Placental epithelial cell (primary cell): Measurements from ENCODE around the gene CYTH1. TPM values are rescaled to one million over a fixed set of nuclear protein-coding genes. Genes with fewer than 3 reads are reported as not detected.

ENCODE experiments used
- small RNA-seq: library from RNA; depleted of rRNA; stranded (forward); fragments of <200 nt; gene quantifications from one replicate; pipeline ENCODE3, GENCODE V24; 2012
- total RNA-seq: library from RNA; depleted of rRNA; stranded (reverse); fragments of >200 nt; gene quantifications from 2 replicates; pipeline ENCODE4 v1.2.3, GENCODE V29; 2012

CYTH1 gene, protein sequence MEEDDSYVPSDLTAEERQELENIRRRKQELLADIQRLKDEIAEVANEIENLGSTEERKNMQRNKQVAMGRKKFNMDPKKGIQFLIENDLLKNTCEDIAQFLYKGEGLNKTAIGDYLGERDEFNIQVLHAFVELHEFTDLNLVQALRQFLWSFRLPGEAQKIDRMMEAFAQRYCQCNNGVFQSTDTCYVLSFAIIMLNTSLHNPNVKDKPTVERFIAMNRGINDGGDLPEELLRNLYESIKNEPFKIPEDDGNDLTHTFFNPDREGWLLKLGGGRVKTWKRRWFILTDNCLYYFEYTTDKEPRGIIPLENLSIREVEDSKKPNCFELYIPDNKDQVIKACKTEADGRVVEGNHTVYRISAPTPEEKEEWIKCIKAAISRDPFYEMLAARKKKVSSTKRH
- total RNA-seq = 36.1 and 51.1 TPM in 2 replicates

DNA sequence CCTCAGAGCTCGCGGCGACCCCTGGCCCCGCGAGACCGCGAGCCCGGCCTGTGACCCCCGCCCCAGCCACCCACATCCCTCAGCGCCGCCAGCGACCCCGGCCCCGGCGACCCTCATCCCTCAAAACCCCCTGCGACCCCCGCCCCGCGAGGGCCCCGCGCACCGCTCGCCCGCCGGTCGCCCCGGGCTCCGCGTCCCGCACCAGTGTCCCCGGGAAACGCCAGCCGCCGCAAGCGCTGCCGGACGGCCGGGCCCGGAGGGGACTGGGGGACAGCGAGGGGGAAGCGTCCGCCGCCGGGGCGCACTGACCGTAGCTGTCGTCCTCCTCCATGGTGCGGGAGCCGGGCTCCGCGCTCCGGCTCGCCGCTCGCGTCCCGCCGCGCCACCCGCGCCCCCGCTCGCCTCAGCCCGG lies at the start of gene CYTH1:
Gene CYTH1 (minus strand): TSS at position 381 of the 412 bp plus-strand sequence. CDS start 50 bp downstream, at position 331.

Small RNA genes within 50 kb of the gene (small RNA-seq; reads per million reads assigned to genes)
- gene RNU6-638P = not detected

Other genes starting within 250 kb of the CYTH1 start
- gene DNAH17, start 204.9 kb downstream of the CYTH1 start, total RNA-seq = 0.22 TPM in 1 of 2 replicates, not detected in the other
- 26.3 and 30.9 TPM in 2 replicates for gene USP36, start 58.5 kb upstream of the CYTH1 start, total RNA-seq
- 2.5 and 2.7 TPM in 2 replicates for gene CEP295NL, start 120.9 kb upstream of the CYTH1 start, total RNA-seq
- 64.5 and 73.0 TPM in 2 replicates for gene TIMP2, start 143.1 kb upstream of the CYTH1 start, total RNA-seq
- 56.4 and 117 TPM in 2 replicates for gene LGALS3BP, start 197.7 kb upstream of the CYTH1 start, total RNA-seq
- gene CANT1, start 227.5 kb upstream of the CYTH1 start, total RNA-seq = 64.0 and 84.4 TPM in 2 replicates
- gene C1QTNF1, start 241.9 kb upstream of the CYTH1 start, total RNA-seq = 3.1 TPM in 2 replicates